Measurements from ENCODE around the gene CCDC71.

The CCDC71 gene

DNA sequence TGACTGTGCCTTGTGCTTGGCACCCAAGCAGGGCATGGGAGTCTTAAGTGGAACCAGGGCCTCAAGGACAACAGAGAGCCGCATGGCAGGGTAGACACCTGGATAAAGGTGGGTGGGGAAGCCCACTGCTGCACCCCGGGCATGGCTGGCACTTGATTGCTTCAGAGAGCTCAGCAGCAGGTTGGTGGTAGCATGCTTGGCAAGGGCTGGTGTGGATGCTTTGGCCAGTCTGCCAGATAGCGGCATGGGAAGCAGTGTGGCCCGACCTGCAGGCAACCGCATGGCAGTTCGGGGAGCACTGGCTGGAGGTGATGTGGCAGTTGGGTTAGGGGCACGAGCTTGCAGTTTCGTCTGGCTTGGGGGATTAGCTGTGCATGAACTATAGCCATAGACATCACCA lies 2.5 kb downstream of the CCDC71 start (continued):
- TF ChIP-seq, protein P1, sequence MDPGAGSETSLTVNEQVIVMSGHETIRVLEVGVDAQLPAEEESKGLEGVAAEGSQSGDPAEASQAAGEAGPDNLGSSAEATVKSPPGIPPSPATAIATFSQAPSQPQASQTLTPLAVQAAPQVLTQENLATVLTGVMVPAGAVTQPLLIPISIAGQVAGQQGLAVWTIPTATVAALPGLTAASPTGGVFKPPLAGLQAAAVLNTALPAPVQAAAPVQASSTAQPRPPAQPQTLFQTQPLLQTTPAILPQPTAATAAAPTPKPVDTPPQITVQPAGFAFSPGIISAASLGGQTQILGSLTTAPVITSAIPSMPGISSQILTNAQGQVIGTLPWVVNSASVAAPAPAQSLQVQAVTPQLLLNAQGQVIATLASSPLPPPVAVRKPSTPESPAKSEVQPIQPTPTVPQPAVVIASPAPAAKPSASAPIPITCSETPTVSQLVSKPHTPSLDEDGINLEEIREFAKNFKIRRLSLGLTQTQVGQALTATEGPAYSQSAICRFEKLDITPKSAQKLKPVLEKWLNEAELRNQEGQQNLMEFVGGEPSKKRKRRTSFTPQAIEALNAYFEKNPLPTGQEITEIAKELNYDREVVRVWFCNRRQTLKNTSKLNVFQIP (CRISPR knock-in tag; IDR thresholded peaks at IDR 0.05; ENCODE audit: borderline replicate concordance, low read depth): no peak
- TF ChIP-seq GLIS3 (CRISPR knock-in tag; IDR thresholded peaks at IDR 0.05) (no peak), TOX (CRISPR knock-in tag; IDR thresholded peaks at IDR 0.05; ENCODE audit: borderline replicate concordance) (no peak), TCF4 (CRISPR knock-in tag; IDR thresholded peaks at IDR 0.05; ENCODE audit: borderline replicate concordance) (no peak), ZNF8 (CRISPR knock-in tag; IDR thresholded peaks at IDR 0.05) (no peak)

DNA sequence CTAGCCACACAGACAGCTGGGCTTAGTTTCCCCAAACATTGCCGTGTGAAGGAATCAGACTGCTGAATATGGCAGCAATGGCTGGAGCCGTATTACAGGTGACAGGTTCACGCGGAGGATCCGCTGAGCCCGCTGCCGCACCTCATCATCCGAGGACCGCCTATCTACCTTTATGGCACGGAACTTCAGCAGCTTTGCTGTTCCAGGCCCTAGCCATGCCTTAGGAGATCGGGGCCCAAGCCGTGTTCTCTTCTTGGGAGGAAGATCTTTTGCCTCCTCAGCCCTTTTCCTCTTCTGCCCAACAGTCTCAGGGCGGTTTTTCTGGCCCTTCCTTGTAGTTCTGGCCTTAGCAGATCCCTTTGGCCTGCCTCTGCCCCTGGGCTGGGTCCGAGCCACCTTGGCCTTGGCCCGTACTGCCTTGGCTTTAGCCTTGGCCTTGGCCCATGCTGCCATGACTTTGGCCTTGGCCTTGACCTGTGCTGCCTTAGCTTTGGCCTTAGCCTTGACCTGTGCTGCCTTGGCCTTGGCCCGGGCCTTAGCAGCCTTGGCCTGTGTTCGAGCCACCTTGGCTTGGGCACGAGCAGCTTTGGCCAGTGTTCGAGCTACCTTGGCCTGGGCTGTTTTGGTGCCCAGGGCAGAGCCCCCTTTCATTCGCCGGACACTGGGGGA lies 3.2 kb downstream of the CCDC71 start:
- ATAC-seq: no peak
- TF ChIP-seq CSDC2 (CRISPR knock-in tag; IDR thresholded peaks at IDR 0.05): no peak
- TF ChIP-seq, protein P2, sequence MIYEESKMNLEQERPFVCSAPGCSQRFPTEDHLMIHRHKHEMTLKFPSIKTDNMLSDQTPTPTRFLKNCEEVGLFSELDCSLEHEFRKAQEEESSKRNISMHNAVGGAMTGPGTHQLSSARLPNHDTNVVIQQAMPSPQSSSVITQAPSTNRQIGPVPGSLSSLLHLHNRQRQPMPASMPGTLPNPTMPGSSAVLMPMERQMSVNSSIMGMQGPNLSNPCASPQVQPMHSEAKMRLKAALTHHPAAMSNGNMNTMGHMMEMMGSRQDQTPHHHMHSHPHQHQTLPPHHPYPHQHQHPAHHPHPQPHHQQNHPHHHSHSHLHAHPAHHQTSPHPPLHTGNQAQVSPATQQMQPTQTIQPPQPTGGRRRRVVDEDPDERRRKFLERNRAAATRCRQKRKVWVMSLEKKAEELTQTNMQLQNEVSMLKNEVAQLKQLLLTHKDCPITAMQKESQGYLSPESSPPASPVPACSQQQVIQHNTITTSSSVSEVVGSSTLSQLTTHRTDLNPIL (CRISPR knock-in tag; IDR thresholded peaks at IDR 0.05; ENCODE audit: low read depth): no peak
- TF ChIP-seq ZFP30 (CRISPR knock-in tag; IDR thresholded peaks at IDR 0.05): no peak
- TF ChIP-seq ZNF70 (CRISPR knock-in tag; IDR thresholded peaks at IDR 0.05): no peak
- TF ChIP-seq, protein P1 (CRISPR knock-in tag; IDR thresholded peaks at IDR 0.05; ENCODE audit: borderline replicate concordance, low read depth): no peak

DNA sequence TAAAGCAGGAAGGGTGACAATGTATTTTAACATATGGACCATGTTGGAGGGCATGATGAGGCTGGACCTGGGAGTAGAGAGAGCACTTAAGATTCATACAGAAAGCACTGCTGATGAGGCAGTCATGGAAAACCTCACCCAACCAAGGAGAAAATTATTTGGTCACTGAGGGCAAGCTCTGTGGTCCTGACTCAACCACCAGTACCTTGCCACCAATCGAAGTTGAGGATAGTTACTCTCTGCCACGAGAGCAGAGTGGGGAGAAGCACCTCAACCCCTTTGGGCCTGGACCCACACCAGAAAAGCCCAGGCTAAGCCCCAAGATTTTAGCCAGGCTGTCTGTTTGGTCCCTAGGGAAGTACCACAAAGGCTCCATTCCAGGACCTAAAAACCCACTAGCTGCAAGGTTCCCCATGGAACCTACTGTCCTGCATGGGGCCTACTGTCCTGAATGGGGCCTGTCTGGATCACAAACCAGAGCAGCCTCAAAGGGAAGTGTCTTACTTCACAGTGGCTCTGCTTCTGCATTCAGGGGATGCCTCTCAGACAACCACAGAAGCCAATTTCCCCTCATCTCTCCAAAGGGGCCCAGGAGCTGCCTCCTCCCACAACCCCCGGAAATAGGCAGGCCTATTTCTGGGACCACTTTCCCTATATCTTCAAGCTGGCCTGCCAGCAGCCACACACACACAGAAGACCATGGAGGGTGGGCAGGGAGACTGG lies 4.2 kb downstream of the CCDC71 start:
- TF ChIP-seq ZFP3 (CRISPR knock-in tag; IDR thresholded peaks at IDR 0.05) (no peak), ZNF565 (CRISPR knock-in tag; conservative IDR thresholded peaks at IDR 0.05; ENCODE audit: low read depth) (no peak), TCF4 (CRISPR knock-in tag; IDR thresholded peaks at IDR 0.05; ENCODE audit: borderline replicate concordance) (no peak), ARNTL (CRISPR knock-in tag; IDR thresholded peaks at IDR 0.05; ENCODE audit: borderline replicate concordance, low read depth) (no peak), ESRRG (CRISPR knock-in tag; IDR thresholded peaks at IDR 0.05) (no peak), ZC3H10 (CRISPR knock-in tag; IDR thresholded peaks at IDR 0.05) (no peak), ISL1 (CRISPR knock-in tag; IDR thresholded peaks at IDR 0.05) (no peak), GLIS3 (CRISPR knock-in tag; IDR thresholded peaks at IDR 0.05) (no peak), OSR1 (CRISPR knock-in tag; IDR thresholded peaks at IDR 0.05) (no peak), ZNF8 (CRISPR knock-in tag; IDR thresholded peaks at IDR 0.05) (no peak), PPARA (CRISPR knock-in tag; IDR thresholded peaks at IDR 0.05; ENCODE audit: borderline replicate concordance) (no peak), SNAI2 (CRISPR knock-in tag; IDR thresholded peaks at IDR 0.05) (no peak), BACH2 (CRISPR knock-in tag; IDR thresholded peaks at IDR 0.05; ENCODE audit: borderline replicate concordance) (no peak), TOX (CRISPR knock-in tag; IDR thresholded peaks at IDR 0.05; ENCODE audit: borderline replicate concordance) (no peak)
- TF ChIP-seq, protein P2 (CRISPR knock-in tag; IDR thresholded peaks at IDR 0.05; ENCODE audit: low read depth): no peak
- TF ChIP-seq, protein P1 (CRISPR knock-in tag; IDR thresholded peaks at IDR 0.05; ENCODE audit: borderline replicate concordance, low read depth): no peak
- TF ChIP-seq, protein P3, sequence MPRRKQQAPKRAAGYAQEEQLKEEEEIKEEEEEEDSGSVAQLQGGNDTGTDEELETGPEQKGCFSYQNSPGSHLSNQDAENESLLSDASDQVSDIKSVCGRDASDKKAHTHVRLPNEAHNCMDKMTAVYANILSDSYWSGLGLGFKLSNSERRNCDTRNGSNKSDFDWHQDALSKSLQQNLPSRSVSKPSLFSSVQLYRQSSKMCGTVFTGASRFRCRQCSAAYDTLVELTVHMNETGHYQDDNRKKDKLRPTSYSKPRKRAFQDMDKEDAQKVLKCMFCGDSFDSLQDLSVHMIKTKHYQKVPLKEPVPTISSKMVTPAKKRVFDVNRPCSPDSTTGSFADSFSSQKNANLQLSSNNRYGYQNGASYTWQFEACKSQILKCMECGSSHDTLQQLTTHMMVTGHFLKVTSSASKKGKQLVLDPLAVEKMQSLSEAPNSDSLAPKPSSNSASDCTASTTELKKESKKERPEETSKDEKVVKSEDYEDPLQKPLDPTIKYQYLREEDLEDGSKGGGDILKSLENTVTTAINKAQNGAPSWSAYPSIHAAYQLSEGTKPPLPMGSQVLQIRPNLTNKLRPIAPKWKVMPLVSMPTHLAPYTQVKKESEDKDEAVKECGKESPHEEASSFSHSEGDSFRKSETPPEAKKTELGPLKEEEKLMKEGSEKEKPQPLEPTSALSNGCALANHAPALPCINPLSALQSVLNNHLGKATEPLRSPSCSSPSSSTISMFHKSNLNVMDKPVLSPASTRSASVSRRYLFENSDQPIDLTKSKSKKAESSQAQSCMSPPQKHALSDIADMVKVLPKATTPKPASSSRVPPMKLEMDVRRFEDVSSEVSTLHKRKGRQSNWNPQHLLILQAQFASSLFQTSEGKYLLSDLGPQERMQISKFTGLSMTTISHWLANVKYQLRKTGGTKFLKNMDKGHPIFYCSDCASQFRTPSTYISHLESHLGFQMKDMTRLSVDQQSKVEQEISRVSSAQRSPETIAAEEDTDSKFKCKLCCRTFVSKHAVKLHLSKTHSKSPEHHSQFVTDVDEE (CRISPR knock-in tag; IDR thresholded peaks at IDR 0.05): no peak
- TF ChIP-seq, protein P4, sequence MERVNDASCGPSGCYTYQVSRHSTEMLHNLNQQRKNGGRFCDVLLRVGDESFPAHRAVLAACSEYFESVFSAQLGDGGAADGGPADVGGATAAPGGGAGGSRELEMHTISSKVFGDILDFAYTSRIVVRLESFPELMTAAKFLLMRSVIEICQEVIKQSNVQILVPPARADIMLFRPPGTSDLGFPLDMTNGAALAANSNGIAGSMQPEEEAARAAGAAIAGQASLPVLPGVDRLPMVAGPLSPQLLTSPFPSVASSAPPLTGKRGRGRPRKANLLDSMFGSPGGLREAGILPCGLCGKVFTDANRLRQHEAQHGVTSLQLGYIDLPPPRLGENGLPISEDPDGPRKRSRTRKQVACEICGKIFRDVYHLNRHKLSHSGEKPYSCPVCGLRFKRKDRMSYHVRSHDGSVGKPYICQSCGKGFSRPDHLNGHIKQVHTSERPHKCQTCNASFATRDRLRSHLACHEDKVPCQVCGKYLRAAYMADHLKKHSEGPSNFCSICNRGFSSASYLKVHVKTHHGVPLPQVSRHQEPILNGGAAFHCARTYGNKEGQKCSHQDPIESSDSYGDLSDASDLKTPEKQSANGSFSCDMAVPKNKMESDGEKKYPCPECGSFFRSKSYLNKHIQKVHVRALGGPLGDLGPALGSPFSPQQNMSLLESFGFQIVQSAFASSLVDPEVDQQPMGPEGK (CRISPR knock-in tag; IDR thresholded peaks at IDR 0.05; ENCODE audit: borderline replicate concordance): no peak
- no peak for ATAC-seq

All from SK-N-SH treated with all-trans-retinoic acid at 6 μM for 48 hours (cell line).